ENCODE measurements around the gene DSC1. TPM values are rescaled to one million over a fixed set of nuclear protein-coding genes. Genes with fewer than 3 reads are reported as not detected.
A peak's percentile ranks its signal among the peaks of the same experiment; 100 is the strongest.

Gene DSC1
- total and polyA plus RNA-seq, 4 experiments from 2014 or later = 0.62 to 3.9 (median 2.7) TPM

DNA sequence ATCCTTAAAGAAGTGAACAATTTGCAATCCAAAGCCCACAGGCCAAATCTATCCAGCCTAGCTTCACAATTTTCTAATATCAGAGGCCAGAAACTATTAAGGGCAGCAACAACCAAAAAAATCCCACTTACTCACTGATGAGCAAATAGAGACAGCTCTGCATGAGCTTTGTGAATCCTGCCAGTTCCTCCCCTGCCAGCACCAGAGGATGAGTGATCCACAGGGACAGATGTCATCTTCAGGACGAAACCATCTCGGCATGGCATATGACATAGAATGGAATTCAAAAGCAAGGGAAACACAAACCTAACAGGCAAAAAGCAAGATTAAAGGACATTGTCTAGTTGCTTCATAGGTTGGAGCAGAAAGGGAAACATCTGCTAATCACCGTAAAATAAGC is 58.2 kb downstream of the DSC1 start:
- Mint-ChIP-seq H3K36me3 (no peaks in the 10 kb centered on the region), H3K4me3 (no peak overlapping the region), H3K4me1 (no peaks in the 10 kb centered on the region), H3K27ac (no peak overlapping the region), H3K9me3 (peaks cover 0 to 16% (median 9%) of the 10 kb centered on the region in 8 donors), H3K27me3 (peaks cover 2 to 8% of the 10 kb centered on the region in 2 donors)
- ChIA-PET POLR2A (ENCODE audit: partially characterized antibody) (no interaction called here), CTCF (ENCODE audit: partially characterized antibody) (no interaction called here)
- no peak overlapping the region for H3K4me3 ChIP-seq (ENCODE audit: low read length in 2 of 2)
- no peaks in the 10 kb centered on the region for H3K4me1 ChIP-seq (ENCODE audit: insufficient read depth, low read length)
- no peaks in the 10 kb centered on the region for H3K36me3 ChIP-seq (ENCODE audit: insufficient read depth, low read length)
- H3K27ac ChIP-seq (ENCODE audit: low read depth, low read length) = no peak overlapping the region
- H3K9me3 ChIP-seq (ENCODE audit: control insufficient read depth in 1 of 2, low read length in 2 of 2) = no peaks in the 10 kb centered on the region
- DNase-seq = no peak
- intact Hi-C loops (cut with micrococcal nuclease) = no loop called here
- no peaks in the 10 kb centered on the region for H3K27me3 ChIP-seq (ENCODE audit: insufficient read depth, low read length)

DNA sequence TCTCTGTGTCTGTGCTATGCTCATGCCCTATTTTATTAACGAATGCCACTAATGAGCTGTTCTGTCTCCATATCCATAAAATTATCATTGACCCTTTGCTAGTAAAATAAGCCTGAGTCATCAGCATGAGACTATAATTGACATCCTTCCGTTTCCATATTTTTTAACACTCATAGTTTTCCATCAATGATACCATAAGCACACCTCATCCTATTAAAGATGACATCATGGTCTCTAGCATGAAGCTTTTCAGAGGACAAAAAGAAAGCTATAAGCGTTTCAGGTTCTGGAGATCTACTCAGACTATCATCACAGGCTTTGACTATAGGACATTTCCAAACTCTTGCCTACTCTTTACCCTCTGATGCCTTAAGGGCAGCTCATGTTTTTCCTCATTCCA is 59.2 kb downstream of the DSC1 start:
- H3K4me1 Mint-ChIP-seq = no peaks in the 10 kb centered on the region
- no peak for DNase-seq
- intact Hi-C loops (cut with micrococcal nuclease) = no loop called here

DNA sequence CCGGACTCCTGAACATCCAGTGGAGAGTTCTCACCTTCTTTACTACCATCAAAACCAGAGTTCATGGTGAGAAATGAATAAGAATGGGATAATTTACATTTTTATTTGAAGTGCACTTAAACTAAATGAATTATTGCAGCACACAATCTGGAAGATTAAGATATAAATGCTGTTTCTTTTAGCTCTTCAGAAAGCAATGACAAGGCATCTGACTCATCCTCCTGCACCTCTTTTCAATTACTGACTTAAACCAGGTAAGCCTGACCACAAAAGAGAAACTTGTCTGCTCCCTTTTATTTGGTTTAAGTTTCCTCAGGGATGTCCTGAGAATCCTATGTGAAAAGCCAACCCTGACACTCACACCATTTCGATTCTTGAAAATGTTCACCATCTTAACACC is 59.7 kb downstream of the DSC1 start:
- intact Hi-C loops (cut with micrococcal nuclease) = no loop called here
- DNase-seq = no peak
- Mint-ChIP-seq H3K4me3 (no peak overlapping the region), H3K9me3 (peaks cover 0 to 24% (median 11%) of the 10 kb centered on the region in 8 donors), H3K27ac (no peak overlapping the region), H3K4me1 (no peaks in the 10 kb centered on the region), H3K36me3 (no peaks in the 10 kb centered on the region), H3K27me3 (peaks cover 2 to 8% of the 10 kb centered on the region in 2 donors)
- H3K9me3 ChIP-seq (ENCODE audit: control insufficient read depth in 1 of 2, low read length in 2 of 2) = no peaks in the 10 kb centered on the region
- H3K4me3 ChIP-seq (ENCODE audit: low read length in 2 of 2) = no peak overlapping the region
- H3K27ac ChIP-seq (ENCODE audit: low read depth, low read length) = no peak overlapping the region
- H3K36me3 ChIP-seq (ENCODE audit: insufficient read depth, low read length) = no peaks in the 10 kb centered on the region
- ChIA-PET POLR2A (ENCODE audit: partially characterized antibody) (no interaction called here), CTCF (ENCODE audit: partially characterized antibody) (no interaction called here)
- no peaks in the 10 kb centered on the region for H3K27me3 ChIP-seq (ENCODE audit: insufficient read depth, low read length)
- no peaks in the 10 kb centered on the region for H3K4me1 ChIP-seq (ENCODE audit: insufficient read depth, low read length)

More for the DNA sequence above, 59.2 kb downstream of the DSC1 start:
- Histone ChIP-seq H3K9me3 (ENCODE audit: control insufficient read depth in 1 of 2, low read length in 2 of 2) (no peaks in the 10 kb centered on the region), H3K4me1 (ENCODE audit: insufficient read depth, low read length) (no peaks in the 10 kb centered on the region), H3K27ac (ENCODE audit: low read depth, low read length) (no peak overlapping the region), H3K36me3 (ENCODE audit: insufficient read depth, low read length) (no peaks in the 10 kb centered on the region), H3K4me3 (ENCODE audit: low read length in 2 of 2) (no peak overlapping the region), H3K27me3 (ENCODE audit: insufficient read depth, low read length) (no peaks in the 10 kb centered on the region)
- Mint-ChIP-seq H3K27ac (no peak overlapping the region), H3K9me3 (peaks cover 0 to 24% (median 11%) of the 10 kb centered on the region in 8 donors), H3K36me3 (no peaks in the 10 kb centered on the region), H3K27me3 (peaks cover 2 to 8% of the 10 kb centered on the region in 2 donors), H3K4me3 (no peak overlapping the region)
- POLR2A ChIA-PET (ENCODE audit: partially characterized antibody) = no interaction called here
- CTCF ChIA-PET (ENCODE audit: partially characterized antibody) = no interaction called here

DNA sequence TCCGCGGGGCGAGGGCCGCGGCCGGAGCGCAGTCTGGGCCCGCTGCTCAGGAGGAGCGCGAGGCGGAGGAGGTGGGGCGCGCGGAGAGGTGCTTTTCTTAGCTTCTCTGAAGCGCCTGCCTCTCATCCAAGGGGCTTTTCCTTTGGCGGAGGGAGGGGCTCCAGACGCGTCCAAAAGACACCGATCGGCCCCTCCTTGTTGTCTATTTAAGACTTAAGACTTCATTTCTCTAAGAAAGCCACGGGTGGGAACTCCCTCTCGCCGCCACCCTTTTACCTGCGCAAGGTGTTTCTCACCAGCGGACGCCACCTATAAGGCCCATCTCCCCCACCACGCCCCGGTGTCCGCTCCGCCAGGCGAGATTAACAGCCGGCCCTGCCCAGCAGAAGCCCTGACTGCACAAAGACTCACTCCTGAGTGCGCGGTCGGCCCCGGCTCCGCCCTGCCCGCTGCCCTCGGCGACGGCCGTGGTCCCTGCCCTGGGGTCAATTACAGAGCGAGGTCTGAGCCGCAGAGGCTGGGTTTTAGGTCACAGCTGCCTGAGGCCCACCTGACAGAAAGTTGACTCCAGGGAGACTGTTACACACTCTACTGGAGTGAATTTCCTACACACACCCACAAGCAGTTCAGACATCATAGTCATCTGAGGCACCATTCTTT is 60.5 kb downstream of the DSC1 start, which contains the start of gene DSC2:
Gene DSC2, minus strand, starts transcription at position 397 of the 660 bp plus-strand sequence. CDS start 450 bp downstream, outside the sequence.
- no peak for DNase-seq
- Histone ChIP-seq H3K9me3 (ENCODE audit: control insufficient read depth in 1 of 2, low read length in 2 of 2) (no peaks in the 10 kb centered on the region), H3K4me1 (ENCODE audit: insufficient read depth, low read length) (no peaks in the 10 kb centered on the region), H3K4me3 (ENCODE audit: low read length in 2 of 2) (no peak within 1 kb of the TSS), H3K27ac (ENCODE audit: low read depth, low read length) (no peak within 1 kb of the TSS), H3K27me3 (ENCODE audit: insufficient read depth, low read length) (no peaks in the 10 kb centered on the region), H3K36me3 (ENCODE audit: insufficient read depth, low read length) (no peaks in the 10 kb centered on the region)
- intact Hi-C loops (cut with micrococcal nuclease) = no loop called here
- Mint-ChIP-seq H3K4me3 (no peak within 1 kb of the TSS), H3K27ac (no peak within 1 kb of the TSS), H3K4me1 (no peaks in the 10 kb centered on the region), H3K36me3 (no peaks in the 10 kb centered on the region), H3K27me3 (peaks cover 2 to 8% of the 10 kb centered on the region in 2 donors), H3K9me3 (peaks cover 0 to 24% (median 11%) of the 10 kb centered on the region in 8 donors)
- ChIA-PET CTCF (ENCODE audit: partially characterized antibody) (no interaction called here), POLR2A (ENCODE audit: partially characterized antibody) (no interaction called here)

DNA sequence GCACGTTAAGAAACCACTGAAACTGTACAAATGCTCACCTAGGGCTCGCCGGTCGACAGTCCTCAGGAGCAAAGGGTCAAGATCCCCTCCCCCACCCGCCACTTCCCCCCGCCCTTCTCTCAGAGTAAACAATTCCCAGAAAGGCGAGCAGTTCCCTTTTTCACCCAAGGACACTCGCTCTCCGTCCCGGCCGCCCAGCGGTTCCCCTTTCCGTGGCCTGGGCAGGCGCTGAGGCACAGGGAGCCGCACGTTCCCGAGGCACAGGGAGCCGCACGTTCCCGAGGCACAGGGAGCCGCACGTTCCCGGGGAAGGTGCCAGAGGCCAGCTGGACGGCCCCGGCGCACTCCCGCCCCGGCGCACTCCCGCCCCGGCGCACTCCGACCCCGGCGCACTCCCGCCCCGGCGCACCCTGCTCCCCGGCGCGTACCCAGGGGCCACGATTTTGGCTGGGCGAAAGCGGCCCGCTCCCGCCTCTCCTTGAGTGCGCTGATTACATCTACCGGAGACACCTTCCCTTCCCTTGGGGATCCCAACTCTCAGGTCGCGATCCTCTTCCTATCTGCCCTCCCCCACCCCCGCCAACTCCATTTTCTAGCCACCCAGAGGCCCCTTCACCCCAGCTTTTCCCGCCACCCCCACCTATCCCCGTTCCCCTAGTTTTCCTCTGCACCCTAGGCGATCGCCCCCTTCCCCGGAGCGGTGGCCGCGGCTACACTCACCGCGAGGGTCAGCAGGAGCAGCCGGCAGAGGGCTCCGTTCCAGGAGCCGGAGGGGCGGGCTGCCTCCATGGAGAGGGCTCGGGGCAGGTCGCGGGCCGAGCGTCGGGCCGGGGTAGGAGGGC is 61.3 kb downstream of the DSC1 start:
- H3K36me3 Mint-ChIP-seq = no peaks in the 10 kb centered on the region
- no peak overlapping the region for H3K4me3 ChIP-seq (ENCODE audit: low read length in 2 of 2)
- H3K9me3 ChIP-seq (ENCODE audit: control insufficient read depth in 1 of 2, low read length in 2 of 2) = no peaks in the 10 kb centered on the region
- H3K27ac Mint-ChIP-seq = no peak overlapping the region
- H3K9me3 Mint-ChIP-seq = peaks cover 0 to 28% (median 12%) of the 10 kb centered on the region in 8 donors
- H3K4me1 ChIP-seq (ENCODE audit: insufficient read depth, low read length) = no peaks in the 10 kb centered on the region
- H3K4me1 Mint-ChIP-seq = no peaks in the 10 kb centered on the region
- no peak overlapping the region for H3K27ac ChIP-seq (ENCODE audit: low read depth, low read length)
- DNase-seq = no peak
- H3K36me3 ChIP-seq (ENCODE audit: insufficient read depth, low read length) = no peaks in the 10 kb centered on the region
- POLR2A ChIA-PET (ENCODE audit: partially characterized antibody) = no interaction called here
- intact Hi-C loops (cut with micrococcal nuclease) = no loop called here
- H3K4me3 Mint-ChIP-seq = peak overlapping the region in 1 of 8 donors; percentile 29
- CTCF ChIA-PET (ENCODE audit: partially characterized antibody) = no interaction called here
- H3K27me3 Mint-ChIP-seq = peaks cover 2 to 8% of the 10 kb centered on the region in 2 donors
- H3K27me3 ChIP-seq (ENCODE audit: insufficient read depth, low read length) = no peaks in the 10 kb centered on the region

DNA sequence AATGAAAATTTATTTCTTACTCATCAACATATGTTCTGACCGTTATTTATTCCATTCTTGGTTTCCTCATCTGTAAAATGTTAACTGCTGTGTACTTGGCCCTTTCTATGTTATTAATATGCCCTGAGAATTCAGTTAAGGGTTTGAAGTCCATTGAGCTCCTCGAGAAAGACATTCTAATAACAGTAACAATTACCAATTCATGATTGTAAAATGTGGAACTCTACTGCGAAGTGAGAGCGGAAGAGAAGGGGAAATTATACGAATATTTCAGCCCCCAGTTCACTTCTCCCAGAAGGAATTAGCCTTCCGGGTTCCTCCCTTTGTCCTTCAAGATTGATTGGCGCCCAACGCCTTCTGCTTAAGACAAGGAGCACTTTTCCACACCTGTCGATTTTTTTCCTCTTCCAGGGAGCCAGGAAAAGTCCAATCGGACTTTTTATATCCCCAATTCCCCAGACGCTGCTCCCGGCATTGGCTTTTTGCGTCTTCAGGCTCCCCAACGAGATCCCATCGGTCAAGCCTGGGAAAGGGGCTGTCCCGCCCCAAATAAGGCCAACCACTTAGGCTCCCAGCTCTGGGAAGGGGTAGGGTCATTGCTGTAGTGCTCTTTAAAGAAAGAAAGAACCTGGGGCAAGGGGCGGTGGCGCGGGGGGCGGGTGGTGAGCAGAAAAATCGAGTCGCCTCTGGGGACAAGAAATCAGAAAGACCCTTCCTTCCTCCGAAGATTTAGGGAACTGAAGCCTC is 62.0 kb downstream of the DSC1 start:
- Histone ChIP-seq H3K4me3 (ENCODE audit: low read length in 2 of 2) (no peak overlapping the region), H3K27me3 (ENCODE audit: insufficient read depth, low read length) (no peaks in the 10 kb centered on the region), H3K36me3 (ENCODE audit: insufficient read depth, low read length) (no peaks in the 10 kb centered on the region), H3K4me1 (ENCODE audit: insufficient read depth, low read length) (no peaks in the 10 kb centered on the region), H3K27ac (ENCODE audit: low read depth, low read length) (no peak overlapping the region), H3K9me3 (ENCODE audit: control insufficient read depth in 1 of 2, low read length in 2 of 2) (no peaks in the 10 kb centered on the region)
- Mint-ChIP-seq H3K4me3 (peak overlapping the region in 1 of 8 donors; percentile 29), H3K9me3 (peaks cover 0 to 28% (median 12%) of the 10 kb centered on the region in 8 donors), H3K27me3 (peaks cover 2 to 8% of the 10 kb centered on the region in 2 donors), H3K36me3 (no peaks in the 10 kb centered on the region), H3K4me1 (no peaks in the 10 kb centered on the region), H3K27ac (no peak overlapping the region)
- intact Hi-C loops (cut with micrococcal nuclease) = no loop called here
- ChIA-PET CTCF (ENCODE audit: partially characterized antibody) (no interaction called here), POLR2A (ENCODE audit: partially characterized antibody) (no interaction called here)
- no peak for DNase-seq

Measured in CD4-positive, alpha-beta memory T cell (primary cell).